Measurements from ENCODE around the gene FGF14. TPM values are rescaled to one million over a fixed set of nuclear protein-coding genes. Genes with fewer than 3 reads are reported as not detected.

Gene FGF14
- total RNA-seq, 2 donors from 2014 or later = 0.14 TPM

DNA sequence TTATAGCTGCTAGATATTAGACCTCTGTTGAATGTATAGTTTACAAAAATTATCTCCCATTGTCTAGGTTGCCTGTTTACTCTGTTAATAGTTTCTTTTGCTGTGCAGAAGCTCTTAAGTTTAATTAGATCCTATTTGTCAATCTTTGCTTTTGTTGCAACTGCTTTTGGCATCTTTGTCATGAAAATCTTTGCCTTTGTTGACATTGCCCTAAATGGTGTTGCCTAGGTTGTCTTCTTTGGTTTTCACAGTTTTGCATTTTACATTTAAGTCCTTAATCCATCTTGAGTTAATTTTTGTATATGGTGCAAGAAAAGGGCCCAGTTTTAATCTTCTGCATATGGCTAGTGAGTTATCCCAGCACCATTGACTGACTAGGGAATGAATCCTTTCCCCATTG lies 618.3 kb downstream of the FGF14 start:
- Histone ChIP-seq H3K27ac (no peak overlapping the region), H3K27me3 (replicated peaks; ENCODE audit: insufficient read depth) (no peaks in the 10 kb centered on the region), H3K4me1 (ENCODE audit: control insufficient read depth in 1 of 2, low read depth in 2 of 2) (no peaks in the 10 kb centered on the region), H3K36me3 (no peaks in the 10 kb centered on the region), H3K4me3 (no peak overlapping the region), H3K9me3 (no peaks in the 10 kb centered on the region)
- TF ChIP-seq, protein P1, sequence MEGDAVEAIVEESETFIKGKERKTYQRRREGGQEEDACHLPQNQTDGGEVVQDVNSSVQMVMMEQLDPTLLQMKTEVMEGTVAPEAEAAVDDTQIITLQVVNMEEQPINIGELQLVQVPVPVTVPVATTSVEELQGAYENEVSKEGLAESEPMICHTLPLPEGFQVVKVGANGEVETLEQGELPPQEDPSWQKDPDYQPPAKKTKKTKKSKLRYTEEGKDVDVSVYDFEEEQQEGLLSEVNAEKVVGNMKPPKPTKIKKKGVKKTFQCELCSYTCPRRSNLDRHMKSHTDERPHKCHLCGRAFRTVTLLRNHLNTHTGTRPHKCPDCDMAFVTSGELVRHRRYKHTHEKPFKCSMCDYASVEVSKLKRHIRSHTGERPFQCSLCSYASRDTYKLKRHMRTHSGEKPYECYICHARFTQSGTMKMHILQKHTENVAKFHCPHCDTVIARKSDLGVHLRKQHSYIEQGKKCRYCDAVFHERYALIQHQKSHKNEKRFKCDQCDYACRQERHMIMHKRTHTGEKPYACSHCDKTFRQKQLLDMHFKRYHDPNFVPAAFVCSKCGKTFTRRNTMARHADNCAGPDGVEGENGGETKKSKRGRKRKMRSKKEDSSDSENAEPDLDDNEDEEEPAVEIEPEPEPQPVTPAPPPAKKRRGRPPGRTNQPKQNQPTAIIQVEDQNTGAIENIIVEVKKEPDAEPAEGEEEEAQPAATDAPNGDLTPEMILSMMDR (IDR thresholded peaks at IDR 0.05) = no peak
- DNase-seq (ENCODE audit: low spot score) (no peak), ATAC-seq (ENCODE audit: insufficient number of reproducible peaks, low FRiP score, low read depth) (no peak)

- TF ChIP-seq, protein P1 (IDR thresholded peaks at IDR 0.05) = no peak
- ATAC-seq (ENCODE audit: insufficient number of reproducible peaks, low FRiP score, low read depth) (no peak), DNase-seq (ENCODE audit: low spot score) (no peak)
- H3K27ac ChIP-seq = no peak overlapping the region
- H3K4me3 ChIP-seq = no peak overlapping the region
- H3K27me3 ChIP-seq (replicated peaks; ENCODE audit: insufficient read depth) = no peaks in the 10 kb centered on the region
- no peaks in the 10 kb centered on the region for H3K9me3 ChIP-seq
- H3K4me1 ChIP-seq (ENCODE audit: control insufficient read depth in 1 of 2, low read depth in 2 of 2) = no peaks in the 10 kb centered on the region
- no peaks in the 10 kb centered on the region for H3K36me3 ChIP-seq
These were observed 621.6 kb downstream of the FGF14 start for GRCh38 chr13:101780211-101780610.

DNA sequence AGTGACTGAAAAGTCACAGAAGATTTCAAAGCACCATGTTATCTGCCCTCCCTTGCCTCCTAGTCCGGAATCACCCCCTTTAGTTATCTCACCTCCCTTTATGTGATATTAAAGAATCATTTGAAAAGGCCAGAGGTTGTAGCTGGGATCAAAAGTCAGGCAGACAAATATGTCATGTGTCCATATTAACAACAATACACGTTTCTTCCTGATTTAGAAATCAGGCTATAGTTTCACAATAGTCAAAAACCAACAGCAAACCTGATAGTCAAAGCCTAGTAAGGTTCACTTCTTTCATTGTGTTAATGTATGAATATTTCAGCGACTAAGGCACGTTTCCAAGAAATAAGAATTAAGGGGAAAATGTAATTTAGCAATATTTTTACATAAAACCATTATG lies 622.7 kb downstream of the FGF14 start:
- TF ChIP-seq, protein P1 (IDR thresholded peaks at IDR 0.05) = no peak
- no peak for ATAC-seq (ENCODE audit: insufficient number of reproducible peaks, low FRiP score, low read depth)

DNA sequence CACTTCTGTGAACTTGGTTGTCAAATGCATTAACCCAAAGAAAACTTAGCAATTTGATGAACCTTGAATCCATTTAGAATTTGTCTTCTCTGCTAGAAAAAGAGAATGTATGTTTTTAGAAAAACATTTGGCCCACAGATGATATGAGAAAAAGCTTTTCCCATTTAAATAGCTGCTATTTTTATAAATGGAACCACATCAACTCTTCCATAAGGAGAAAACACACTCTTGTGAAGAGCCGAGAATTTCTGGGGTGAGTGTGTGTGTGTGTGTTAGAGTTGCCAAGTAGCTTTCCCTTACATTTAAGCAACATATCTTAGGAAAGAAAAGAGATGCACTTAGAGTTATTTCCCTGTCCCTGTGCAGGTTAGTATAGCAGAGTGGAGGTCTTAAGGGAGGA lies 626.6 kb downstream of the FGF14 start:
- DNase-seq (ENCODE audit: low spot score) = no peak
- TF ChIP-seq, protein P1 (IDR thresholded peaks at IDR 0.05) = no peak
- no peak for ATAC-seq (ENCODE audit: insufficient number of reproducible peaks, low FRiP score, low read depth)
- no peaks in the 10 kb centered on the region for H3K36me3 ChIP-seq
- no peaks in the 10 kb centered on the region for H3K27me3 ChIP-seq (replicated peaks; ENCODE audit: insufficient read depth)
- no peak overlapping the region for H3K27ac ChIP-seq
- no peak overlapping the region for H3K4me3 ChIP-seq
- no peaks in the 10 kb centered on the region for H3K4me1 ChIP-seq (ENCODE audit: control insufficient read depth in 1 of 2, low read depth in 2 of 2)
- no peaks in the 10 kb centered on the region for H3K9me3 ChIP-seq

More for the DNA sequence above, 622.7 kb downstream of the FGF14 start:
- no peak for DNase-seq (ENCODE audit: low spot score)
- Histone ChIP-seq H3K36me3 (no peaks in the 10 kb centered on the region), H3K27me3 (replicated peaks; ENCODE audit: insufficient read depth) (no peaks in the 10 kb centered on the region), H3K4me1 (ENCODE audit: control insufficient read depth in 1 of 2, low read depth in 2 of 2) (no peaks in the 10 kb centered on the region), H3K4me3 (no peak overlapping the region), H3K9me3 (no peaks in the 10 kb centered on the region), H3K27ac (no peak overlapping the region)

DNA sequence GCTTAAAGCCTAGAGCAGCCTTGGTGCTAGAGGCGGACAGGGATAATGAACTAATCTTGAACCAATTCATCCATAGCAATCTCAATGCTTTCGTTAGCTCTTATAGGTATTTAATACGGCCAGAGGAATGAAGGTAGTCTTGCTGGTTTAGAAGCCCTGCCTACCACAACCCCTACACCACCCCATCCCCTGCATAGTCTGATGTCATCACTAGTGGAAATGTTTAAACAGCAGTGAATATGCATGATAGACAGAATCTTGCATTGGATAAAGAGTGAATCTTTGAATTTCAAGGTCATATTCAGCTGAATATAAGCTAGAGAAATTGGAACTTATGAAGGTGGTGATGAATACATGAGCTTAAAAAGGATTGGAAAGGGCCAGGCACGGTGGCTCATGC lies 627.5 kb downstream of the FGF14 start:
- Histone ChIP-seq H3K4me3 (no peak overlapping the region), H3K27ac (no peak overlapping the region), H3K36me3 (no peaks in the 10 kb centered on the region), H3K9me3 (no peaks in the 10 kb centered on the region), H3K4me1 (ENCODE audit: control insufficient read depth in 1 of 2, low read depth in 2 of 2) (no peaks in the 10 kb centered on the region), H3K27me3 (replicated peaks; ENCODE audit: insufficient read depth) (no peaks in the 10 kb centered on the region)
- DNase-seq (ENCODE audit: low spot score) = no peak
- ATAC-seq (ENCODE audit: insufficient number of reproducible peaks, low FRiP score, low read depth) = no peak
- TF ChIP-seq, protein P1 (IDR thresholded peaks at IDR 0.05) = no peak
